ENCODE measurements around the gene ZNF23. TPM values are rescaled to one million over a fixed set of nuclear protein-coding genes. Genes with fewer than 3 reads are reported as not detected.

The ZNF23 gene
- total RNA-seq, 3 donors from 2014 or later (not counting 1 experiment from before 2014, with no cell fraction given): 7.2 to 8.9 (median 7.8) TPM

DNA sequence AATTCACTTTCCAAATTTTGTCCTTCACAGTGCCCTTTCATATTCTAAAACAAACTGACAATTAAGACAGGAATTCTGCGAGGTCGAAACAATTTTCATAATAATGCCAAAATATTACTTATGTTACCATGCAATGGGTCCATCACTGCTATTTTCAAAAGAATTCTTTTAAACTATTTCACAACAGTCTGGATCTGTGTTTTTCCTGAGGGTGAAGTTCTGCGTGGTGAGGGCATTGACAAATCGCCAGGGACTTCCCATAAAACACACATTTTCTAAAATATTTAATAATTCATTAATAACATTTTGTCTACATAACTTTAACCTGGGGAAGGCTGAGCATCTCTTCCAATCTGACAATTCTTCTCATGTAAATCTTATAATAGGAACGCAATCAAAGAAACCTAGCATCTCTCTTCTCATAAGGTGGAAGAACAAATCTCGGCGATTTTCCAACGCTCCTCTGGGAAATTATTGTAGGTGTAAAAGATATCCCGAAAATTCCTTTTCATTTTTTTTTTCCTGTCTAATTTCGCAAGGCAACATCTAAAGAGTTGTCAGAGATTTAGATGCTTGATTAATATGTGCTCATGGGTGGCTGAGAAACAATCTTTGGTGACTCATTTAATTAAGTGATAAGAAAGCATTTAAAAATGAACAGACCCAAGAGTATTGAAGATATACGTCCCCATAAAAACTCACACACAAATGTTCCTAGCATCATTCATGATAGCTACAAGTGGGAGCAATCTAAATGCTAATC lies 62.1 kb downstream of the ZNF23 start:
- intact Hi-C loops (cut with micrococcal nuclease): no loop called here
- H3K27ac ChIP-seq (ENCODE audit: low read length): no peak overlapping the region
- H3K9me3 ChIP-seq (ENCODE audit: control insufficient read depth, insufficient read depth, low read length): no peaks in the 10 kb centered on the region
- Mint-ChIP-seq H3K27ac (no peak overlapping the region), H3K9me3 (no peaks in the 10 kb centered on the region), H3K36me3 (no peaks in the 10 kb centered on the region), H3K27me3 (ENCODE audit: low read depth in 2 of 2) (peaks cover 10 to 38% of the 10 kb centered on the region in 2 donors), H3K4me3 (no peak overlapping the region), H3K4me1 (no peaks in the 10 kb centered on the region)
- no peaks in the 10 kb centered on the region for H3K27me3 ChIP-seq (ENCODE audit: control insufficient read depth, insufficient read depth, low read length)
- ATAC-seq (no peak), DNase-seq (no peak)
- 88% methylated on average over 7 of the region's 11 CpGs for WGBS (ENCODE audit: insufficient coverage)
- H3K36me3 ChIP-seq (ENCODE audit: control insufficient read depth, insufficient read depth, low read length): no peaks in the 10 kb centered on the region
- H3K4me3 ChIP-seq (ENCODE audit: low read length): no peak overlapping the region
- no peaks in the 10 kb centered on the region for H3K4me1 ChIP-seq (ENCODE audit: control insufficient read depth, insufficient read depth, low read length)
- TF ChIP-seq, protein P1, sequence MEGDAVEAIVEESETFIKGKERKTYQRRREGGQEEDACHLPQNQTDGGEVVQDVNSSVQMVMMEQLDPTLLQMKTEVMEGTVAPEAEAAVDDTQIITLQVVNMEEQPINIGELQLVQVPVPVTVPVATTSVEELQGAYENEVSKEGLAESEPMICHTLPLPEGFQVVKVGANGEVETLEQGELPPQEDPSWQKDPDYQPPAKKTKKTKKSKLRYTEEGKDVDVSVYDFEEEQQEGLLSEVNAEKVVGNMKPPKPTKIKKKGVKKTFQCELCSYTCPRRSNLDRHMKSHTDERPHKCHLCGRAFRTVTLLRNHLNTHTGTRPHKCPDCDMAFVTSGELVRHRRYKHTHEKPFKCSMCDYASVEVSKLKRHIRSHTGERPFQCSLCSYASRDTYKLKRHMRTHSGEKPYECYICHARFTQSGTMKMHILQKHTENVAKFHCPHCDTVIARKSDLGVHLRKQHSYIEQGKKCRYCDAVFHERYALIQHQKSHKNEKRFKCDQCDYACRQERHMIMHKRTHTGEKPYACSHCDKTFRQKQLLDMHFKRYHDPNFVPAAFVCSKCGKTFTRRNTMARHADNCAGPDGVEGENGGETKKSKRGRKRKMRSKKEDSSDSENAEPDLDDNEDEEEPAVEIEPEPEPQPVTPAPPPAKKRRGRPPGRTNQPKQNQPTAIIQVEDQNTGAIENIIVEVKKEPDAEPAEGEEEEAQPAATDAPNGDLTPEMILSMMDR (IDR thresholded peaks at IDR 0.05): no peak

Other genes with a start within 250 kb of the ZNF23 start
- 1 to 10 TPM in 1 of 3 donors, under 1 TPM in 2; 0.43 to 1.1 (median 0.82) TPM for gene HYDIN, start 231.5 kb downstream of the ZNF23 start, total RNA-seq
- 10 to 100 TPM; 18.1 to 37.2 (median 23.1) TPM for gene CMTR2, start 172.8 kb downstream of the ZNF23 start, total RNA-seq
- not detected for gene CALB2, start 103.5 kb downstream of the ZNF23 start, total RNA-seq
- not detected for gene TLE7, start 20.2 kb downstream of the ZNF23 start, total RNA-seq
- 1 to 10 TPM; 3.4 to 6.1 (median 3.6) TPM for gene ZNF19, start 27.1 kb upstream of the ZNF23 start, total RNA-seq
- gene CHST4, start 64.2 kb upstream of the ZNF23 start, total RNA-seq: not detected
- not detected for gene TAT, start 114.8 kb upstream of the ZNF23 start, total RNA-seq
- not detected for gene MARVELD3, start 163.9 kb upstream of the ZNF23 start, total RNA-seq